DMS53 treated with DMSO at 0.1 percent for 48 hours (cell line): ENCODE measurements around the gene MAP4K5.
"Not testable (repeated sequence)": the region's sequence is repeated elsewhere in the genome, so short reads cannot be mapped to it uniquely, and the experiment has no call there.

ENCODE experiments used
- DNase-seq: peaks from one replicate; lab custom pipeline; 2025; ENCODE audit not compliant: unreplicated experiment; lab: John Stamatoyannopoulos, UW

Gene MAP4K5

DNA sequence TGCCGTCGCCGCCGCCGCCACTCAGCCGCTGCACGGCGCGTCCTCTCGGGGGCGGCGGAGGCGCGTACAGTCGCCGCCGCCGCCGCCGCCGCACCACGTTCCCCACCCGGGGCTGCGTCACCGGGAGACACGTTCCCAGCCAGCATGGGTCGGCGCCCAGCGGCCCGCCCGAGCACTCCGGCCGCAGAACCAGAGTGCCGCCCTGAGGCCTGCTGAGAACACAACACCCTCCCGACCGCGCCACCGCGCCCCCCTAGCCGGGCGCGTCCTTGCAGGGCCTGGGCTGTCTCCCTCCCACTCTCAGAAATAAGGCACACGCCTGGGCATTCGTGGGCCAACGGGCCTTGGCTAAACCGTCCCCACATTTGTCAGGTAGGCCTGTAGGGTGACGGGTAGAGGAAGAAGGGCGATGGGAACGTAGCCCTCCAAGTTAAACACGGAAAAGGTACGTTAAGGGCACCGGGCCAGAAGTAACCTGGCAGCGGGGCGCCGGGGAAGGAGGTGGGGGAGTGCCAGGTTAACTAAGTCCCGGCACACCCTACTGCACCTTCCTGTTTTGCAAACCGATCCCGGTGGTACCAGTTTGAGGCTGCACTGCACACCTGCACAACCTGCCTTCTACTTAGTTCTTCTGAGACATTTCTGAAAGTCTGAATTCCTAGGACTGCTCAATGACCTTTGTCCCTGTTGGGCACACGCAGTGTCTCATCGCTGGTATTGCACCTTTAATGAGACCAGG is at the start of gene MAP4K5:
Gene MAP4K5, minus strand, starts transcription at position 68 of the 739 bp plus-strand sequence. CDS start 520 bp downstream, outside the sequence.
- DNase-seq = peak; percentile 63

DNA sequence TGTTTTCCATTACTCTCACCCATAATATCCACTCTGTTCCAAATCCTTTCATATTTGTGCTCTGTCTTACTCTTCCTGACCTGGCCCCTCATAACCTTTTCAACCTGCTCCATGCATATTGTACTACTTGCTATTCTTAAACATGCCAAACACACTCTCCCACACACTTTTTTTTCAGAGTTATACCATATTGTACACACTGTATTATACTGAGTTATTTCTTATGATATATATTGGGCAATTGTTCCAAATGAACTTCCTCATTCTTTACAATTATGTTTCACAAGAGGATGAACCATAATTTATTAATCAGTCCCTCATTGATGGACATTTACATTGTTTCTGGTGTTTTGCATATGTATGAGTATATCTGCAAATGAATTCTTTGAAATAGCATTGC is 46.1 kb upstream of the MAP4K5 start:
- no peak for DNase-seq

DNA sequence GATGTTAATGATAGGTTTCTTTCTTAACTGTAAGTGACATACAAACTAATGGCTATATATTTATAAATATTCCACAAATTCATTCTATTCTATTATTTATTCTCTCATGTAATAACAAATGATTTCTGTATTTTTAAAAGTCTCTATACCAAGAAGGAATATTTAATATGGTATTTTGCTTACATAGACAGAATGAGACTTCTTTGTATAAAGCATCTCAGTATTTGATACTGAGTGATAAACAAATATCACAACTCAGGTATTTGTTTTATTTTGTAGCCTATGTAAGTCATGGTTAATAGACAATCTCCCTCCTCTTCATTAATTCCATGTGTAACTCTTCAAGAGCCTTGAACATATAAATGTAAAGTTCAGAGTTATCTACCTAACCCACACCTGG is 45.6 kb upstream of the MAP4K5 start:
- no peak for DNase-seq

GRCh38 chr14:50575769-50576168 is 43.4 kb upstream of the MAP4K5 start:
- no peak for DNase-seq

- peak; percentile 36 for DNase-seq
Observed at GRCh38 chr14:50573862-50574261, 41.5 kb upstream of the MAP4K5 start.

- no peak for DNase-seq
Observed at GRCh38 chr14:50569714-50570274, 37.4 kb upstream of the MAP4K5 start.

DNA sequence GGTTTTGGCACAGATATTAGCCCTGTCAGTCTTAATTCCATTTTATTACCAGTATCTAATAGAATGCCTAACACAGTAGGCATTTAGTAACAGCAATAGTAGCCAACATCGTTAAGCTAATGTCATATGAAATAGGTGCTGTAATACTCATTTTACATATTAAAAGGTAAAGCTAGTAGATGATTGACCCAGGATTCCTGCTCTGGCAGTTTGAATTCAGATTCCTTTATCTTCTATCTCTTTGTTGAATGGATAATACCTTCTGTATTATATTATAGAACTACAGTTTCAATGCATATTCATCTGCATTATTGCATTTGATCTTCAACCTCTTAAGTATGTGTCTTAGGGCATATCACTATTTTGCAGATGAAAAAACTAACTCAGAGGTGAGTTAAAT is 30.5 kb upstream of the MAP4K5 start:
- no peak for DNase-seq

DNA sequence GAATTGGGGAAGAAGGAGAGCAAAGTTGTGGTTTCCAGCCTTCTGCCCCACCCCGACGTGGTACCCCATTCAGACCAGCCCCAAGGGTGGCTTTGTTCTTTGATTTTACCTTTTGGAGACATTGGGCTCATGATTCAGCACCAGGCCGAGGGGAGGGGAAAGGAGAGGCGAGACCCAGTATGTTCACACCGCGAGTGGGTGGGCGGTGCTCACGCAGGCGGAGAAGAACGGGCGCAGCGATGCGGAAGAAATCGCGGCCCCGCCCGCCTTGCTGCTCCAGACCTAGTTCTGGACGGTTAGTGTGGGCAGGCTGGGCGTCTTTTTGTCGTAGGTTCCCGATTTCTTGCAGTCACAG is 28.5 kb upstream of the MAP4K5 start:
- DNase-seq = peak; percentile 25

DNA sequence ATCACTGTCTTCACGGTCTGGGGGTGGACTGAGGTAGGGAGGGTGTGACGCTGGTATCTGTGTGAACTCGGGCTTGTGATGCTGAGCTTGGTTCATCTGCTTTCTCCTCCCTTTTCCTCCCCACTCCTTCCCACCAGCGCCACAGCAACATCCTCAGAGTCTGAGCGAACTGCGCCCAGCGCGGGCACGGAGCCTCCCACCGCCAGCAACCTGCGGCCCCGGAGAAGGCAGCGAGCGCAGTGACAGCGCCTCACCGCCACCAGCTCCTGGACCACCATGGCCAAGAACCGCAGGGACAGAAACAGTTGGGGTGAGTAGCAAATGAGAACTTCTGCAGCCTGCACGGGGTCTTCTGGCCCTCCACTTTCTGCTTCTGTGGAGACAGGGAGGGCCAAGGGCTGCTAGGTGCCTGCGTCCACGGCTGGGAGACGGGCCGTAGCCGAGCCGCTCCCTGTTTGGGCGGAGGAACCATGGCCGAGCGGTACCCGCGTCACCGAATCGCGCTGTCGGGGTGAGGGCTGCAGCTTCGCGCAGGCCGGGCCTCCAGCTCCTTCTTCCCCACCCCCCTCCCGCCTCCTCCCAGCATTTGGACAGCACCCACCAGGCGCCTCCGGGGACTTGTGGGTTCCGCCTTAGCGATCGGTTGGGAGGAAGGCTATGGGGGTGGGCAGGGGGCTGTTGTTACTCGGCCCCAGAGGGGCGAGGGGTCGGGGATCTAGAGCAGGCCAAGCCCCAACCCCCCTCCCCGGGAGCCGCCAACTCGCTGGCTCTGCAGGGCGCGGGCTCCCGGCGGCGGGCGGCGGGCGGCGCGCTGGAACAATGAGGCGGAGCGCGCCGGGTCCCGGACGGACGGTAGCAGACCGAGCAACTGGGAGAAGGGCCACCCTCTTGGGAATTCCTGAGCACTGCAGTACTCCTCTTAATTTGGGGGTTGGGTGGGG is 27.9 kb upstream of the MAP4K5 start, which contains the start of gene ATL1:
Gene ATL1, plus strand, starts transcription at position 156 of the 941 bp plus-strand sequence. Its CDS starts 121 bp downstream, at position 277.
- peak; percentile 35 for DNase-seq

DNA sequence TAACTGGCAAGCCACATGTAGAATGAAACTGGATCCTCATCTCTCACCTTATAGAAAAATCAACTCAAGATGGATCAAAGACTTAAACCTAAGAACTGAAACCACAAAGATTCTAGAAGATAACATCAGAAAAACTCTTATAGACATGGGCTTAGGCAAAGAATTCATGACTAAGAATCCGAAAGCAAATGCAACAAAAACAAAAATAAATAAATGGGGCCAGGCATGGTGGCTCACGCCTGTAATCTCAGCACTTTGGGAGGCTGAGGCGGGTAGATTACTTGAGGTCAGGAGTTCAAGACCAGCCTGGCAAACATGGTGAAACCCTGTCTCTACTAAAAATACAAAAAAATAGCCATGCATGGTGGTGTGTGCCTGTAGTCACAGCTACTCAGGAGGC is 20.4 kb upstream of the MAP4K5 start:
- not testable (repeated sequence) for DNase-seq

DNA sequence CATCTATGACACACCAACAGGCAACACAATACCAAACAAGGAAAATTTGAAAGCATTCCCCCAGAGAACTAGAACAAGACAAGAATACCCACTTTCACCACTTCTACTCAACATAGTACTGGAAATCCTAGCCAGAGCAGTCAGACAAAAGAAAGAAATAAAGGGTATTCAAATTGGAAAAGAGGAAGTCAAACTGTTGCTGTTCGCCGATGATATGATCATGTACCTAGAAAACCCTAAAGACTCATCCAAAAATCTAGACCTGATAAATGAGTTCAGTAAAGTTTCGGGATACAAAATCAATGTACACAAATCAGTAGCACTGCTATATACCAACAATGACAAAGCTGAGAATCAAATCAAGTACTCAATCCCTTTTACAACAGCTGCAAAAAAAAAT is 19.5 kb upstream of the MAP4K5 start:
- DNase-seq = no peak

GRCh38 chr14:50550294-50550693 is 17.9 kb upstream of the MAP4K5 start:
- DNase-seq = no peak

- DNase-seq = peak; percentile 64
Observed at GRCh38 chr14:50545618-50546017, 13.2 kb upstream of the MAP4K5 start.

DNA sequence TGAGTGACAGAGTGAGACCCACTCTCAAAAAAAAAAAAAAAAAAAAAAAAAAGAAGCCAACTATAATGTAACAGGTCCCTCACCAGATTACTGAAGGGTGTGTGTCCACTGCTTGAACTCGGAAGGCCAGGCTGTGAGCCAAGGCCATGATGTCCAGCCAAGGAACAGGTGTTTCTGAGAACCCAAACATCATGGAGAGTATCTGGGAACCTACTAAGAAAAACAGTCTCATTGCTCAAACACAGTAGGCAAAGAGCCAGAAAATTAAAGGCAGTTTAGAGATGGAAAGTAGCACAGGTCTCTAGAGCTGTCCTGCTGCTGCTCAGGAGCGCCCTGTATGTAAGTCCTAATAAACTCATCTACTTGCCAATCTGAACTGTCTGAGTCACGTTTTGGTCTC is 12.5 kb upstream of the MAP4K5 start:
- no peak for DNase-seq

DNA sequence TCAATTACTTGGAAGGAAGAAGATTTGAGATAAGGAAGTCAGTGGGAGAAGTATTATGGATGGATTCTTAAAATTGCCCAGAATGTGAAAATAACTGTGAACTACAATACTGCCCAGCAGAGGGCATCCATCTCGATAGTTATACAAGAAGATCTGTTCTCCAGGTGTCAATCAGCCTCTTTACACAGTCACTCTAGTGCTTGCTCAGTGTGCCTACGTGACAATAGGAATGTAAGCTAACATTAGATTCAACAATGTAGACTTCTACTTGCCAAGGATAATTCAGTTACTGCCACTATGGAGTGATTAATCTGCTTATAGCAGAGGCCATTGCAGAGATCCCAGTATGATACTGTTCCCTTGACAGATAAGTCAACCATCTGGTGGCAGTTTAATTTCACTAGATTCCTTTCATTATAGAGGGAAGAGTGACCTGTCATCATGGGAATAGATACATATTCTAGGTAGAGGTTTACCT is 10.6 kb upstream of the MAP4K5 start:
- peak; percentile 85 for DNase-seq

DNA sequence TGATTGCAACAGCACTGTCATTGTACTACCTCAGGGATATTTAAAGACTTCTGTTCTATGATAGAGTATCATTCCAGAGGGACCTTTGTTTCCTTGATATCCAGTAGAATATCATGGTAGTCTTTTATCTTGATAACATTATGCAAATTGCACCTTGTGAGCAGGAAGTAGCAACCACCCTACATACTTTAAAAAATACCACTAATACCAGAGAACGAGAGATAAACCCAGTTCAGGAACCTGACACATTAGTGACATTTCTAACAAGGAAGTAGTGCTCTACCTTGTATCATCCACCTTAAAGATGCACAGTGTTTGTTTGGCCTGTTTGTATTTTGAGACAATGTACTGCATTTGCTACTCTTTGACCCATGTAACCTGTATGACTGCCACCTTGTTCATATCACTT is 8.8 kb upstream of the MAP4K5 start:
- DNase-seq = no peak

DNA sequence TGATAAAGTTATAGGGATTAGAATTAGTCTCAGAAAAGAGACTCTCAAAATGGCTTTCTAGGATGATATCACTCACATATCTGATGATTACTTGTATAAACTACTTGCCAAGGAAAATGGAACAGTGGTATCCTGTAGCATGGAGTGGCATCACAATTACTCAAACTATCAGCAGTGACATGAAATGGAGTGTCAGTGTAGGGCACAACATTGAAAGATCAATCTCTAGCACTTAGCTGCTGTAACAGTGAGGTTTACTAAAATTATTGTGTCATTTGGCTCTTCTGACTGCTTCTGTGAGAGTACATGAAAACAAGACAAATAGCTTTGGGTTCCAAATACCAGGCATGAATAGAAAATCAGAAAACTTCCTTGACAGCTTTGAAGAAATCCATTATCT is 6.7 kb upstream of the MAP4K5 start:
- no peak for DNase-seq

GRCh38 chr14:50538034-50538433 is 5.7 kb upstream of the MAP4K5 start:
- DNase-seq = not testable (repeated sequence)

DNA sequence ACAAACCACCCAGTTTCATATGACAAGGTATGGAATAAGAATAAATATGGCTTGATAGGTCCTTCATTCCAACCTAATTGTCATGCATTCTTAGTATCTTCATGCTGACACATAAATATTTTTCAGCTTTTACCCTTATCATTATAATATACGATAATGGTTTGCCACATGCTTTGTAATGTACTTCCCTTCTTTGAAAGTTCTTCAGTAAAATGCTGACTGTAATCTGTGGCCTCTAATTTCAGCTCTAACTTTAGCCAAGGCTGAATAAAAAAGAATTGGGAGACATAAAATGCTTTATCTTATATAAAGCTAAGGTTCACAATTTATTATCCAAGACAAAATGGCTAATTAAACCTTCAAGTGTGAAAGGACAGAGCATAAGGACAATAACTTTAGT is 2.6 kb upstream of the MAP4K5 start:
- no peak for DNase-seq

- no peak for DNase-seq
Observed at GRCh38 chr14:50534416-50534815, 2.0 kb upstream of the MAP4K5 start.

DNA sequence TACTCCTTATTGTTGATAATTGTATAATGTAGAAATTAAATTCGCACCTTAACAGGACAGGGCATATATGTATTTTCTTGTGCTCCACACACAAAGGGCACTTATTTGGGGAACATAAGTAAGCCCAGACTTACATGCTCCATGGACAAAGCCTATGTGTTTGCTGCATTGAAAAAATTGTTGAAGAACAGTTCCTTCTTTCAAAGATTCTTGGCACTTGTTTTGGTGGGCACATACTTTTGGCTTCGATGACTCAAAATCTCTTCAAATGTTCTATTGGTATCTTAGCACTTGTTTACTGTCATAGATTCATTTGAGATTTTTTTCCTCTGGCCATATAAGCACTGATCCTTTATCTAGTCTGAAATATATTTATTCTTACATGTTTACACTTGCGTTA is 1.4 kb upstream of the MAP4K5 start:
- no peak for DNase-seq
